COR-L47 (cell line): ENCODE measurements around the gene HELB.
"Not testable (repeated sequence)": the region's sequence is repeated elsewhere in the genome, so short reads cannot be mapped to it uniquely, and the experiment has no call there.

Experiments
- DNase-seq: peaks from one replicate; lab custom pipeline; 2025; lab: John Stamatoyannopoulos, UW

The HELB gene

GRCh38 chr12:66303316-66303804 is 1.1 kb downstream of the HELB start:
- not testable (repeated sequence) for DNase-seq

GRCh38 chr12:66304296-66304900 is 2.1 kb downstream of the HELB start:
- DNase-seq = no peak

GRCh38 chr12:66309606-66310005 is 7.3 kb downstream of the HELB start:
- DNase-seq = no peak

- DNase-seq = no peak
Measured at GRCh38 chr12:66312189-66312588, 9.9 kb downstream of the HELB start.

- DNase-seq = no peak
Measured at GRCh38 chr12:66314278-66314677, 12.0 kb downstream of the HELB start.

GRCh38 chr12:66319266-66319954 is 17.1 kb downstream of the HELB start:
- DNase-seq = no peak

- DNase-seq = no peak
Measured at GRCh38 chr12:66320996-66321395, 18.7 kb downstream of the HELB start.

- DNase-seq = no peak
Measured at GRCh38 chr12:66321435-66321834, 19.1 kb downstream of the HELB start.

GRCh38 chr12:66323017-66323416 is 20.7 kb downstream of the HELB start:
- DNase-seq = no peak

- DNase-seq = no peak
Measured at GRCh38 chr12:66329941-66330340, 27.6 kb downstream of the HELB start.

- DNase-seq = no peak
Measured at GRCh38 chr12:66331016-66331415, 28.7 kb downstream of the HELB start.

GRCh38 chr12:66331814-66332213 is 29.5 kb downstream of the HELB start:
- DNase-seq = no peak

- no peak for DNase-seq
Measured at GRCh38 chr12:66335746-66336145, 33.5 kb downstream of the HELB start.

- no peak for DNase-seq
Measured at GRCh38 chr12:66337381-66338010, 35.2 kb downstream of the HELB start.

- DNase-seq = no peak
Measured at GRCh38 chr12:66340131-66340530, 37.8 kb downstream of the HELB start.

- DNase-seq = no peak
Measured at GRCh38 chr12:66341126-66341525, 38.8 kb downstream of the HELB start.

GRCh38 chr12:66345212-66345611 is 42.9 kb downstream of the HELB start:
- DNase-seq = no peak

- DNase-seq = no peak
Measured at GRCh38 chr12:66345956-66346355, 43.7 kb downstream of the HELB start.

- DNase-seq = no peak
Measured at GRCh38 chr12:66351301-66351700, 49.0 kb downstream of the HELB start.

- no peak for DNase-seq
Measured at GRCh38 chr12:66352197-66352596, 49.9 kb downstream of the HELB start.

GRCh38 chr12:66352899-66353298 is 50.6 kb downstream of the HELB start:
- no peak for DNase-seq

GRCh38 chr12:66354291-66354690 is 52.0 kb downstream of the HELB start:
- no peak for DNase-seq

- no peak for DNase-seq
Measured at GRCh38 chr12:66359300-66359699, 57.0 kb downstream of the HELB start.
